Hepatic stellate cell (primary cell): ENCODE data around the gene ERCC6L.

Experiments
- DNase-seq: peaks from one replicate; pipeline ENCODE4 v3.0.0; 2011; ENCODE audit warnings: low spot score

The ERCC6L gene

DNA sequence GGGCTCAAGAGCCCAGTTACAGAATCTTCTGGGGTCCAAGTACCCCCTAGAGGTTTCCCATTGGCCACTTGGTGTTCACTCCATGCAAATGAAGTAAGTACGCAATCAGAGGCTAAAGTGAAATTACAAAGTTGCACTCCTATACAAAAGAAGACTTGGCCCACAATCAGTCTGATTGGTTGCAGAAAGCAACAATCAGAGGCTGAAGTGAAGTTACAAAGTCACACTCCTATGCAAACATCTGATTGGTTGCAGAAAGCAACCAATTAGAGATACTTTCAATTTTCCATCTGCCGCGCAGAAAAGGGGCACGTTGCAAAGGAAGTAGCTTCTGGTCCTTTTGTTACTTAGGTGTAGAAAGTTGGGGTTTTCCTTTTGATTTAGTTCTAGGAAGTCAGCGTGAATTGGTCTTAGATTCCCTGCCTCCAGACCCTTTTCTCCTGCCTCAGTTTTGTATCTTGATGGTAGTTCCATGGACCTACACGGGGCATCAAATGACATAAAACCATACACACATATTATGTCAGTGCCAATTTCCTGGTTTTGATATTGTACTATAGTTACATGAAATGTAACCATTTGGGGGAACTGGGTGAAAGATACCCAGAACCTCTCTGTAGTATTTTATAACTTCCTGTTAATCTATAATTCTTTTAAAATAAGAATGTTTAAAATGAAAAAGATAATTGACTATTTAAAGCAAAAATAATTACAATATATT is 69.7 kb downstream of the ERCC6L start:
- DNase-seq = no peak

GRCh38 chrX:72165551-72165950 is 73.3 kb downstream of the ERCC6L start:
- no peak for DNase-seq

DNA sequence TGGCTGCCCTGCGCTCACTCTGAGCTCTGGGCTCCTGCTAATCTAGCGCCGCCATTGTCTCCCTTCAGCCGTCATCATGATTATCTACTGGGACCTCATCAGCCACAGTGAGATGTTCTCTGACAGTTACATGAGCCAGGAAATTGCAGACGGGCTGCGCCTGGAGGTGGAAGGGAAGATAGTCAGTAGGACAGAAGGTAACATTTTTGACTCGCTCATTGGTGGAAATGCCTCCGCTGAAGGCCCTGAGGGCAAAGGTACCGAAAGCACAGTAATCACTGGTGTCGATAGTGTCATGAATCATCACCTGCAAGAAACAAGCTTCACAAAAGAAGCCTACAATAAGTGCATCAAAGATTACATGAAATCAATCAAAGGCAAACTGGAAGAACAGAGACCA is 79.1 kb downstream of the ERCC6L start:
- no peak for DNase-seq

DNA sequence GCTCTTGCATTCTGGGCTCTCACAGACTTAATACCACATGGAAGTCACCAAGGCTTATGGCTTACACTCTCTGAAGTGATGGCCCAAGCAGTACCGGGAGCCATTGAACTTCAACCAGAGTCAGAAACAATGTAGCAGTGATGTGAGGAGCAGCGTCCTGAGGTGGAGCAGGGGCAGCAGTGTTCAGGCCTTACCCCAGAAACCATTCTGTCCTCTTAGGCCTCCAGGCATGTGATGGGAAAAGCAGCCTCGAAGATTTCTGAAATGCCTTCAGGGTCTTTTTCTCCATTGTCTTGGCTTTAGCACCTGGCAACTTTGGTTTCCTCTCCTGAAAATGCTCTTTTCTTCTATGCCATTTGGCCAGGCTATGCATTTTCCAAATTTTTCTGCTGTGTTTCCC is 80.1 kb downstream of the ERCC6L start:
- no peak for DNase-seq
